HG02885 (cell line): ENCODE results near the gene KLHL25.

Source experiments
- ATAC-seq: cut with Tn5 transposase; IDR thresholded peaks from one replicate; pipeline ENCODE4 v1.9.1; 2021; ENCODE audit warnings: mild to moderate bottlenecking; ENCODE audit not compliant: unreplicated experiment, poor library complexity

The KLHL25 gene

DNA sequence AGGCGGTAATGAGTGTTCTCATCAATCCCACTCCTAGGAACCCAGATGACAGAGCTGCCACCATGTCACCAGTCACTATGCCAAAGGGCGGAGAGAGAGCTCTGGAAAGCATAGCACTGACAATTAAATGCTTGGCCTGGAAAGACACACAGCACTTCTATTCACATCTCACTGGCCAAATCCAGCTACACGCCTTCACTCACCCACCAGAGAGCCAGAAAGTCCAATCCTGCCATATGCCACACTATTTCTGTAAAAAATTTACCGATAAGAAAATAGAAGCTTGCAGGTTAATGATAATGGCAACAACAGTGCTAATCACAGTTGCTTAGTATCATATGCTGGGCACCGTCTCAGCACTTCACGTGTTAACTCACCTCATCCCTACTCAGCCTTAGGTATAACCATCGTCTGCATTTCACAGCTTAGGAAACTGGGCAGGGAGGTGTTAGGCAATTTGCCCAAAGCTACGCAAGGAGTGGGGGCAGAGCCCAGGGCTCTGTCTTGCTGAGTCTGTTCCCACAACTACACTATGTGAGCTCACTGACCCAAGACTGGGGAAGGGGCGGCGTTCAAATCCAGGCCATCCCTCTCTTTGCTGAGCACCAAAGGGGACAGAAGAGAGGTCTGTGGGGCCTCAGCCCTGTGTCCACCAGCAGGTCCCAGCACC, 16.5 kb downstream of the KLHL25 start:
- no peak for ATAC-seq

DNA sequence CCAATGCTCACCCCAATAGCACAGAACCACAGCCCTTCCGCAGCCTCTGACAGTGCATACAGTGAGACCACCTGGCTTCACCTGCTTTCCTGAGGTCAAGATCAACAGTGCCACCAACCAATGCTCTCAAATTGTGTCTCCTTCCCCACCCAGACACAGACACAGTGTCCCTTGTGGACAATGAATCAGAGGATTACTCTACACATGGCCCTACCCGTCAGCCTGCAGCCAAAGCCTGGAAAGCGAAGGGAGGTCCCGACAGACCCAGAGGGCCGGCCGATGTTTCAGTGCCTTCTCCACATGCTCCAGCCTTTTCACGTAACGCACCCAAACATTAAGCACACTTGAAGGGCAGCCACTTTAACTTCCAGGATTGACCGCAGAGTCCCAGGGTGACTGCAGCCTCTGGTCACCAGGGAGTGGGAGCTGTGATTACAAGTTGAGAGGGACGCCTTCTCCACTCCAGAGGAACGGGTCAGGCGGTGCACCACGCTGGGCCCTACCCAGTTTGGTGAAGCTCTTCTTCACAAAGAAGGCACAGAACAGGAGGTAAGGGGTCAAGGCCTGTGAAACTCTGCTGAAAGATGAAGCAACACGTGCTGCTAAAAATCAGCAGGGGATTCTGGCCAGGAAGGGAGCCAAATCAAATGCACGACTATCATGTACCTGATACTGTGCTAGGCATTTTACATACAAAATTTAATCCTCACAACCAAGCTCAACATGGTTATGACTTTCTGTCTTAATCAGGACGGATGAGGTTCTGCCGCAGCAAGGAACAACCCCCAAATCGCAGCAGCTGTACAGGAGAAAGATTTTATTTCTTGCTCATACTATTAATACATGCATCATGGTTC, 17.2 kb downstream of the KLHL25 start:
- ATAC-seq, result no peak

DNA sequence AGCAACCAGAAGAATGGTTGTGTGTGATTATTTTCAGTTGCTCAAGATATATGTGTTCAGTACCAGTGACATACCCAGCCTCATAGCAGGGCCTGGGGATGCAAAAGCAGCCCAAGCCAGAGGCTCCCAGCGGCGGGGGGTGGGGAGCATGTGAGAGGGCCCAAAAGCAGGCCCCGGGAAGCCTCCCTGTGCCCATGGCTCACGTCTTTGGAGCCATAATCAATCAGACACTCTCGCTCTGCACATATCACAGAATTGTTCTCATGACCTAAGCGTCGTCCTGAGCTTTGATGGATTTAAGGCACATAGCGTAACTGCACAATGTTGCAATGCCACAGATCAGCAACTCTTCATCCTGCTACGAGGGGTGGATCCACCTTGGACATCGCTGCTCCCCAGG, 20.8 kb downstream of the KLHL25 start:
- no peak for ATAC-seq

- no peak for ATAC-seq
Observed at GRCh38 chr15:85773249-85773648, 21.5 kb downstream of the KLHL25 start.

GRCh38 chr15:85772668-85773067, 22.1 kb downstream of the KLHL25 start:
- no peak for ATAC-seq

GRCh38 chr15:85771781-85772445, 22.8 kb downstream of the KLHL25 start:
- no peak for ATAC-seq

GRCh38 chr15:85771271-85771670, 23.5 kb downstream of the KLHL25 start:
- ATAC-seq, result no peak

- no peak for ATAC-seq
Observed at GRCh38 chr15:85770096-85771041, 24.4 kb downstream of the KLHL25 start.

GRCh38 chr15:85769182-85769900, 25.4 kb downstream of the KLHL25 start:
- ATAC-seq, result no peak

DNA sequence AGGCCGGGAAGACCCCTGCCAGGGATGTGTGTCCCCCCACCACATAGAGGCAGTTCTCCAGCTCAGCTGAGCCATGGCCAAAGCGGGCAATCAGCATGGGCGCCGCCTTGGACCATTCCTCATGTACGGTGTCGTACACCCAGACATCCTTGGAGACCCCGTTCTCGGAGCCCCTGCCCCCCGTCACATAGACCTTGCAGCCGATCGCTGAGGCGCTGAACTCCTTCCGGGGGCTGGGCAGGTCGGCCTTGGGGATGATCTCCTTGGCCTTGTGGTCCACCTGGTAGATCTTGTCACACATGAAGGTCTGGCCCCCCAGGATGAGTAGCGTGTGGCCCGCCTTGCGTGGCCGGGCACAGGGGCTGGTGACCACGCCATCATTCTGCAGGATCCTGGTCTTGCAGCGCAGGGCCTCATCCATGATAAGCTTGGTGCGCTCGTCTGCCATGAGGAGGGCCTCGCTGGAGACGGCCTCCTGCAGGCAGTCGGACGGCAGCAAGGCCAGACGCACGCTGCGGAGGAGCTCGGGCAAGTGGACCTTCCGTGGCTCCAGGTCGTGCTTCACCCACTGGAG, 26.0 kb downstream of the KLHL25 start:
- ATAC-seq, result no peak

GRCh38 chr15:85767785-85768529, 26.8 kb downstream of the KLHL25 start:
- no peak for ATAC-seq

DNA sequence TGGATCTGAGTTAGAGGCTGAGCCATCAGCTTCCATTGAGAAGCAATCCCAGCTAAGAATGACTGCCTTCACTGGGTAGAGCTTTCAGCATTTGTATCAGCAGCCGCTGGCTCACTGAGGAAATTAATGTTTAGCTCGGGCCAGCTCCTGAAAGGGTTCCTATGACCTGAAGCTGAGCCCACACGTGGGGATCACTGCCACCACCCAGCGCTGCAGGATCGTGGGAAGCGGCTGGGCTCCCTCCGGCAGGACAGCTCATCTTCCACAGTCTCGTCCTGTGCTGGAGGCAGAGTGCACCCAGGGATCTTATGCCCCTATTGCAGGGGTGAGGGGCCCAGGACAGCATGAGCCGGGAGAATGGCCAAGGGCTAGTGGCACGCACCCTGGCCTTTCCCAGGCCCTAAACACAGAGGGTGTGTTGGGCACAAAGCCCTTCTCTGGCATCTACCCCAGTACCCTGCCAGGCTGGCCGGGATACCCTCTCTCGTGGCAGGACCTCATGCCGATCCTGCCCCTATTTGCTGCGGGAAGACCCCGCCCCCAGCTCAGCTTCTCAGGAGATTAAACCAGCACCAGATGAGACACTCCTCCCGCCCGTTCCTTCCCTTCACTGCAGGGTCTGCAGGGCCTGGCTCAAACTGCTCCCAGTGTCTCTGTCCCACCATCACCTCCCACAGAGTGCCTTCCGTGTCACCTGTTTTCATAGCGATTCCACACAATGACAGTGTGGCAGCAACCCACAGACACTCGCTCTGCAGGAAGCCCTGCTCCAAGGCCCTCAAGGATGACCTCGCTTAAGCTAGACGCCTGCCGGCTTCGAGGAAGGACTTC, 28.5 kb downstream of the KLHL25 start:
- ATAC-seq, result no peak

- ATAC-seq, result no peak
Observed at GRCh38 chr15:85764649-85765277, 30.0 kb downstream of the KLHL25 start.

DNA sequence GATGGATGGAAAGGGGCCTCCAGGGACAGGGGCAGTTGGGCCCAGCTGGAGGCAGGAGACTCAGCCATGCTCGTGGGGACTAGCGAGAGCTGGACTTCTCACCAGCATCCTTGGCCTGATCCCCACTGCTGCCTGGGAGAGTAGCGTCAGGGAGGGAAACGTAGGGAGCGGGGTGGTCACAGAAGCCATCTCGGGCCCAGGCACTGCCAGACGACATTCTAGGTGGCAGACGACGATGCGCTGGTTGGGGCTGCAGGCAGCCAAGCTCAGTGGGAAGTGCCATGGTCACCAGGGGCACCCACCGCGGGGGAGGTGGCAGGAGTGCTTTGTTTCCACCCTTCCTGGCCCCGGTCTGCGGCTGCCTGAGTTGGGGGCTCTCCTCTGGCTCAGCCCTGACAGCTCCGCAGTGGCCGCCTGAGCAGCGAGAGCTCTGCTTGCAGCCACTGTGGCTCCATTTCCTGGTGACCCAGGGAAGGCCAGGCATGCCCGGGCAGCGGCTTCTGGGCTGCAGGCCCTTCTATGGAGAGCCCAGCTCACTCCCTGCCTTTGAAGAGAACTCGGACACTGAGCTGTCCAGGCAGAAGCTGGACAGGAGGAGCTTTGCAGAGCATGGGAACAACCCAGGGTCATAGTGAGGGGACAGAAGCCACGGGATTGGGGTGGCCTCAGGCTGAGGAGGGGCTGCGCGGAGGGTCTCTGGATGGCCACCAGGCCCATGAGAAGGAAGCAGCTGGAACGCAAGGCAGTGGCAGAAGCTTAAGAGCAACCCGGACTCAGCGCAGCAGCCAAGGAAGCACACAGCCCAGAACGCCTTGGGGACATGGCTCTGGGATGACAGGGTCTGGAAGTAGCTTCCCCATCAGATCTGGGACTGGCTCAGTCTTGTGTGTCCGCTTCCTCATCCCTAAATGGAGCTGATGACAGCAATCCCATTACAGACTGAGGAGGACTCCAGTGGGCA, 30.8 kb downstream of the KLHL25 start:
- no peak for ATAC-seq

DNA sequence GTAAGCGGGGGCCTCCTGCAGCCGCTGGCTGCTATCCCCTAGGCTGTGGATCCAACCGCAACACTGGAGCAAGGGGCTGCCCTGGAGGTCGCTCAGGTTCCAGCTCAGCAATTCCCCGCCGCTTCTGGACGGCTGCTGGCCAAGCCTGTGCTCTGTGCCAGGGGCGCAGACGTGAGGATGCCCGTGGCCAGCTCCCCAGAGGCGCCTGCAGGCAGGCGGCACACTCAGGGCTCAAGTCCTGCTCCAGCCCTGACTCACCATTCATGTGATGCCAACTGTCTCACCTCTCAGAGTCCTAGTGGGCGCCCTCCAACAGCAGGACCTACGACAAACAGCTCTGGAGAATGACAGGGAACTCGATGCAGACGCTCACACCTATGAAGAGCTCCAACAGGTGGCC, 31.6 kb downstream of the KLHL25 start:
- ATAC-seq, result no peak

DNA sequence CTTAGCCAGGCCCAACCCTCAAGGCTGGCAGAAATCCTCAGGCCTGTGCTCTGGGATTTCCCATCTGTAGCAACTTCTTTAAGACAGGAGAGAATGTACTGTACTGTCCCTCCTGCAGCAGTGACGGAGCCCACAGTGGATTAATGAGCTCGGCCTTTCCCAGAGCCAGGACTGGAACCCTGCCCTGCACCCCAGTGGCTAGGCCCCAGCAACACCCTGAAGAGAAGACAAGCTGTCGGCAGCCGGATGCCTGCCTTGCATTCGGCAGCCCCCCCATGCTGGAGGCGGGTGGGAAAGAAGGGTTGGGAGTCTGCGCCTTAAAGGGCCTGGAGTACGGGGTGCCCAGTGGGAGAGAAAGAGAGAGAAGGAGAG, 32.0 kb downstream of the KLHL25 start:
- no peak for ATAC-seq
